ENCODE measurements around the gene SFI1.
"Not testable (repeated sequence)": the region's sequence is repeated elsewhere in the genome, so short reads cannot be mapped to it uniquely, and the experiment has no call there.

Gene SFI1

GRCh38 chr22:31647523-31648320 is 151.4 kb downstream of the SFI1 start:
- H3K27ac ChIP-seq (ENCODE audit: low read depth, low read length), result peak overlapping the region; percentile 84; the same call in 1 of the 2 replicates
- no peak overlapping the region; the same call in 1 of the 2 replicates for H3K9ac ChIP-seq (ENCODE audit: low read depth, low read length)
- peaks cover 53% of the 10 kb centered on the region for H3K36me3 ChIP-seq (ENCODE audit: insufficient read depth, low read length)

GRCh38 chr22:31650391-31650790 is 154.1 kb downstream of the SFI1 start:
- H3K27ac ChIP-seq (ENCODE audit: low read depth, low read length), result no peak overlapping the region
- 88% methylated on average over 6 of the region's 6 CpGs for WGBS
- H3K36me3 ChIP-seq (ENCODE audit: insufficient read depth, low read length), result peaks cover 37% of the 10 kb centered on the region

More at GRCh38 chr22:31647523-31648320, 151.4 kb downstream of the SFI1 start:
- Histone ChIP-seq H3K4me1 (ENCODE audit: insufficient read depth, low read length) (peaks cover 15% of the 10 kb centered on the region), H3K9me3 (ENCODE audit: insufficient read depth, low read depth, low read length) (no peaks in the 10 kb centered on the region), H3K4me3 (ENCODE audit: low read length) (no peak overlapping the region), H3K27me3 (ENCODE audit: insufficient read depth, low read length) (no peaks in the 10 kb centered on the region)
- WGBS, result 84% methylated on average over 11 of the region's 11 CpGs

GRCh38 chr22:31651664-31652063 is 155.3 kb downstream of the SFI1 start:
- Histone ChIP-seq H3K36me3 (ENCODE audit: insufficient read depth, low read length) (peaks cover 31% of the 10 kb centered on the region), H3K4me3 (ENCODE audit: low read length) (no peak overlapping the region), H3K27ac (ENCODE audit: low read depth, low read length) (no peak overlapping the region; the same call in 1 of the 2 replicates), H3K9ac (ENCODE audit: low read depth, low read length) (no peak overlapping the region), H3K9me3 (ENCODE audit: insufficient read depth, low read depth, low read length) (no peaks in the 10 kb centered on the region), H3K4me1 (ENCODE audit: insufficient read depth, low read length) (peaks cover 14% of the 10 kb centered on the region), H3K27me3 (ENCODE audit: insufficient read depth, low read length) (no peaks in the 10 kb centered on the region)
- 87% methylated on average over 3 of the region's 4 CpGs for WGBS

More at GRCh38 chr22:31650391-31650790, 154.1 kb downstream of the SFI1 start:
- no peak overlapping the region for H3K9ac ChIP-seq (ENCODE audit: low read depth, low read length)
- H3K4me1 ChIP-seq (ENCODE audit: insufficient read depth, low read length), result peaks cover 15% of the 10 kb centered on the region
- no peaks in the 10 kb centered on the region for H3K27me3 ChIP-seq (ENCODE audit: insufficient read depth, low read length)
- no peak overlapping the region for H3K4me3 ChIP-seq (ENCODE audit: low read length)
- H3K9me3 ChIP-seq (ENCODE audit: insufficient read depth, low read depth, low read length), result no peaks in the 10 kb centered on the region

- 88% methylated on average over 8 of the region's 9 CpGs for WGBS
- no peak overlapping the region for H3K9ac ChIP-seq (ENCODE audit: low read depth, low read length)
- H3K4me3 ChIP-seq (ENCODE audit: low read length), result no peak overlapping the region
- H3K27me3 ChIP-seq (ENCODE audit: insufficient read depth, low read length), result no peaks in the 10 kb centered on the region
- peaks cover 27% of the 10 kb centered on the region for H3K36me3 ChIP-seq (ENCODE audit: insufficient read depth, low read length)
- no peak overlapping the region for H3K27ac ChIP-seq (ENCODE audit: low read depth, low read length)
- H3K4me1 ChIP-seq (ENCODE audit: insufficient read depth, low read length), result peaks cover 10% of the 10 kb centered on the region
- H3K9me3 ChIP-seq (ENCODE audit: insufficient read depth, low read depth, low read length), result no peaks in the 10 kb centered on the region
Measured at GRCh38 chr22:31652088-31652487, 155.8 kb downstream of the SFI1 start.

- H3K9me3 ChIP-seq (ENCODE audit: insufficient read depth, low read depth, low read length), result no peaks in the 10 kb centered on the region
- no peaks in the 10 kb centered on the region for H3K4me1 ChIP-seq (ENCODE audit: insufficient read depth, low read length)
- no peak overlapping the region for H3K4me3 ChIP-seq (ENCODE audit: low read length)
- H3K27ac ChIP-seq (ENCODE audit: low read depth, low read length), result no peak overlapping the region
- H3K9ac ChIP-seq (ENCODE audit: low read depth, low read length), result no peak overlapping the region
- 96% methylated on average over 8 of the region's 9 CpGs for WGBS
- H3K27me3 ChIP-seq (ENCODE audit: insufficient read depth, low read length), result no peaks in the 10 kb centered on the region
- H3K36me3 ChIP-seq (ENCODE audit: insufficient read depth, low read length), result peaks cover 18% of the 10 kb centered on the region
Measured at GRCh38 chr22:31652911-31653684, 156.8 kb downstream of the SFI1 start.

- Histone ChIP-seq H3K9me3 (ENCODE audit: insufficient read depth, low read depth, low read length) (no peaks in the 10 kb centered on the region), H3K4me3 (ENCODE audit: low read length) (no peak overlapping the region), H3K4me1 (ENCODE audit: insufficient read depth, low read length) (no peaks in the 10 kb centered on the region), H3K36me3 (ENCODE audit: insufficient read depth, low read length) (peaks cover 13% of the 10 kb centered on the region), H3K9ac (ENCODE audit: low read depth, low read length) (no peak overlapping the region), H3K27me3 (ENCODE audit: insufficient read depth, low read length) (no peaks in the 10 kb centered on the region), H3K27ac (ENCODE audit: low read depth, low read length) (no peak overlapping the region)
- WGBS, result 91% methylated on average over 2 of the region's 2 CpGs
Measured at GRCh38 chr22:31653944-31654343, 157.6 kb downstream of the SFI1 start.

- Histone ChIP-seq H3K9me3 (ENCODE audit: insufficient read depth, low read depth, low read length) (no peaks in the 10 kb centered on the region), H3K9ac (ENCODE audit: low read depth, low read length) (no peak overlapping the region), H3K4me1 (ENCODE audit: insufficient read depth, low read length) (no peaks in the 10 kb centered on the region), H3K27ac (ENCODE audit: low read depth, low read length) (no peak overlapping the region), H3K4me3 (ENCODE audit: low read length) (no peak overlapping the region), H3K27me3 (ENCODE audit: insufficient read depth, low read length) (no peaks in the 10 kb centered on the region), H3K36me3 (ENCODE audit: insufficient read depth, low read length) (peaks cover 9% of the 10 kb centered on the region)
- WGBS, result 95% methylated on average over 5 of the region's 5 CpGs
Measured at GRCh38 chr22:31654408-31654807, 158.1 kb downstream of the SFI1 start.

- Histone ChIP-seq H3K36me3 (ENCODE audit: insufficient read depth, low read length) (no peaks in the 10 kb centered on the region), H3K27me3 (ENCODE audit: insufficient read depth, low read length) (no peaks in the 10 kb centered on the region), H3K4me1 (ENCODE audit: insufficient read depth, low read length) (0 out of 2 replicates have a peak, but pooled peaks cover 4% of the 10 kb centered on the region), H3K27ac (ENCODE audit: low read depth, low read length) (no peak overlapping the region), H3K4me3 (ENCODE audit: low read length) (no peak overlapping the region), H3K9me3 (ENCODE audit: insufficient read depth, low read depth, low read length) (no peaks in the 10 kb centered on the region), H3K9ac (ENCODE audit: low read depth, low read length) (no peak overlapping the region)
- WGBS, result 90% methylated on average over 5 of the region's 7 CpGs
Measured at GRCh38 chr22:31659246-31659645, 162.9 kb downstream of the SFI1 start.

GRCh38 chr22:31660860-31661341 is 164.6 kb downstream of the SFI1 start:
- not testable (repeated sequence) for H3K27ac ChIP-seq (ENCODE audit: low read depth, low read length); H3K4me1 ChIP-seq (ENCODE audit: insufficient read depth, low read length); H3K9me3 ChIP-seq (ENCODE audit: insufficient read depth, low read depth, low read length); H3K36me3 ChIP-seq (ENCODE audit: insufficient read depth, low read length); H3K27me3 ChIP-seq (ENCODE audit: insufficient read depth, low read length)
- WGBS, result 62% methylated on average over 10 of the region's 10 CpGs
- H3K4me3 ChIP-seq (ENCODE audit: low read length), result peak overlapping the region; percentile 87
- peak overlapping the region; percentile 80 for H3K9ac ChIP-seq (ENCODE audit: low read depth, low read length)

- Histone ChIP-seq H3K9ac (ENCODE audit: low read depth, low read length) (peak within 1 kb of the TSS; percentile 80), H3K4me1 (ENCODE audit: insufficient read depth, low read length) (0 out of 2 replicates have a peak, but pooled peaks cover 4% of the 10 kb centered on the region), H3K27me3 (ENCODE audit: insufficient read depth, low read length) (no peaks in the 10 kb centered on the region), H3K36me3 (ENCODE audit: insufficient read depth, low read length) (no peaks in the 10 kb centered on the region), H3K4me3 (ENCODE audit: low read length) (peak within 1 kb of the TSS; percentile 87), H3K9me3 (ENCODE audit: insufficient read depth, low read depth, low read length) (no peaks in the 10 kb centered on the region), H3K27ac (ENCODE audit: low read depth, low read length) (peak within 1 kb of the TSS; percentile 40)
- WGBS, result 4% methylated on average over 52 of the region's 52 CpGs
Measured at GRCh38 chr22:31661851-31662667, 165.7 kb downstream of the SFI1 start, which contains the start of gene PISD. TSS of gene PISD (minus strand) at chr22:31662215. CDS start at chr22:31662208, 7 bp downstream.

All from HUES64 (cell line).